GM19023 (cell line): Measurements from ENCODE around the gene CCDC150.
"Not testable (repeated sequence)": the region's sequence is repeated elsewhere in the genome, so short reads cannot be mapped to it uniquely, and the experiment has no call there.

Experiments used
- ATAC-seq: cut with Tn5 transposase; IDR thresholded peaks from one replicate; pipeline ENCODE4 v1.9.1; 2021; ENCODE audit warnings: mild to moderate bottlenecking, moderate library complexity; ENCODE audit not compliant: unreplicated experiment

The CCDC150 gene

DNA sequence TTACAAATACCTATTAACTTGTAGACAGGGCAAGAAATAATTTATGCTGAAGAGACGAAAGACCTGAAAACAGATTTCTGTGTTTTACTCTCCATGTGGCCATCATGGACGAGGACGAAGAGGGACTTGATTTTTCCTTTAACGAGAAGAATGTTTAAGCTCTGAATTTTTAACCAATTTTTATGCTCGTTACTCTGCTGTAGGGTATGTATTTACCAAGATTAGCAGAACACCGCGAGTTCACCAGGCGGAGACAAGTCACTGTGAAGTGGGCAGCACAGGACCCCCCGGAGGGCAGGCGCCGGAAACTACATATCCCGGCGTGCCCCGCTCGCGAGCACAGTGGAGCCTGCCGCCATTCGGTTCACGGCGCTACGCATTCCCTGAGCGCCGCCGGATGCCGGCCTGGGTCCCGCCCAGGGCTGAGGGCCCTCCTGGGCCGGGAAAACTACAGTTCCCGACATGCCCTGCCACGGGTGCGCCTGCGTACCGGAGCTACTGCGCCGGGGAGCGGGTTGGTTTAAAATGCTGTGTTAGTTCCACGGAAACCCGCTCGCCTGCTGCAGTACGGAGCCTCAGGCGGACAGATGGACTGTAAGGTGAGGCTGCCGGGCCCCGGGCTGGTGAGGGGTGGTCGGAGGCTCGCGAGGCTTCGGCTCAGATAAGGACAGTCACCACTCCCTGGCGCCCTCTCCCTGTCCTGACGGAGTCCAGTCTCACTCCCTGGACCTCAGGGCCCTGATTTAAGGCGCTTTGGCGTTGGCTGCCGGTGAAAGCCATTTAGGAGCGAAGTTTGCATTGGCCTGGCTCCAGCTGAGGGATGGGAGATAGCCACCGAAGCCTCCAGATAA lies at the start of gene CCDC150:
CCDC150 (plus strand) TSS at position 536 of the 851 bp plus-strand sequence; CDS start at position 588, 52 bp downstream.
- ATAC-seq = peak; percentile 100

GRCh38 chr2:196590286-196590685 lies 49.2 kb upstream of the CCDC150 start:
- ATAC-seq = no peak

DNA sequence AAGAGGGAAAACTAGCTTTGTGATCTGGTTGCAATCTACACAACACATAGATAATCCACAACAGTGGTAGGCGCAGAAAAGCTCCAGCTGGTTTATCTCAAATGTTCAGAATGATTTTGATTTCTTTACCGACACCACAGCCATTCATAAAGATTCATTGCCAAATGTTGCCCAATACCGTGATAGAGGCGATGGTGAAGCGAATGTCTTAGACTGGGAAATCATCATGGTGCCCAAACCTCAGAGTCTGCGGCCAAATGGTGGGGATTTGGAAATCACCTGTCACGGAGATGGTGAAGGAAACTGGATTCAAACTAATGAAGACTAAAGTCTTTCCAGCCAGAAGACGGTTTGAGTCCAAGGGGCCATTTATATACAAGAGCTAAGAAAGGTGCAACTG lies 48.5 kb upstream of the CCDC150 start:
- no peak for ATAC-seq

DNA sequence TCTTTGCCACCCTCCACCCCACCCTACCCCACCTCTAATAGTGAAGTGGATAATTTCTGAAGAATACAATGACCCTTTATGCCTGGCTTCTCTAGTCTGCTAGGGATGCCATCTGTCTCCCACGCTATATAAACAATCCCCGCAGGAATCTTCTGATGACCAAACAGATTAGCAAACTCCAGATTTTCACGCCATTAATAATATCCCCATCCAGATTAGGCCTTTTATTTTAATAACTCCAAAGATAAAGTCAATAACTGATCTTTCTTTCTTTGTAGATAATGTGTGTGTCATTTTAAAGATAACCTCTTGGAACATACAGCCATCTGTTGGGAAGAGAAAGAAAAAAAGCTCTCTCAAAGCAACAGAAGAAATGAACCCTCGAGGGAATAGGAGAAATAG lies 47.9 kb upstream of the CCDC150 start:
- no peak for ATAC-seq

DNA sequence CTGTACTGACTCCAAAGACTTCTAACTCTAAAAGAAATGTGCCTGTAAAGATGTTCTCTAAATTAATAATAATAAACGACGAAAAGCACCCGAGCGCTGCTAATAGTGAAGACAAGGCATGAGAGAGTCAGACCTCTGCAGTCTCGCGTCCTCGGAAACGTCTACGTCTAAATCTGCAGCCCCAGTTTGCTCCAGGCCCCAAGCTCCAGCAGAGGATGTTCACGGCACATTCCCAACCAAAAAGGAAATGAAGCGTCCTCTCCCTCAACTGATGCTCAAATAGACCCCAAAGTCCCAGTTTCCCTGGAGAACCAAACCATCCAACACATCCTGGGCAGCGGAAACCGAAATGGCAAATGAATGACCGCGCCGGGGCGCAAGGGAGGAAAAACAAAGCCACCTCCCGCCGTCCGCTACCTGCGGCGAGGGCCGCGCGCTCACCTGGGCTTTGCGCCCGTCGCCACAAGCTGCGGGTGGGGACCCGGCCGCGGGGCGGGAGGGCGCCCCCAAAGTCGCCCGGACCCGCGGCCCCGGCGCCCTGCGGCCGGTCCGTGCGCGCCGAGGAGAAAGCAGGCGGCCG lies 47.1 kb upstream of the CCDC150 start:
- ATAC-seq = peak; percentile 22

DNA sequence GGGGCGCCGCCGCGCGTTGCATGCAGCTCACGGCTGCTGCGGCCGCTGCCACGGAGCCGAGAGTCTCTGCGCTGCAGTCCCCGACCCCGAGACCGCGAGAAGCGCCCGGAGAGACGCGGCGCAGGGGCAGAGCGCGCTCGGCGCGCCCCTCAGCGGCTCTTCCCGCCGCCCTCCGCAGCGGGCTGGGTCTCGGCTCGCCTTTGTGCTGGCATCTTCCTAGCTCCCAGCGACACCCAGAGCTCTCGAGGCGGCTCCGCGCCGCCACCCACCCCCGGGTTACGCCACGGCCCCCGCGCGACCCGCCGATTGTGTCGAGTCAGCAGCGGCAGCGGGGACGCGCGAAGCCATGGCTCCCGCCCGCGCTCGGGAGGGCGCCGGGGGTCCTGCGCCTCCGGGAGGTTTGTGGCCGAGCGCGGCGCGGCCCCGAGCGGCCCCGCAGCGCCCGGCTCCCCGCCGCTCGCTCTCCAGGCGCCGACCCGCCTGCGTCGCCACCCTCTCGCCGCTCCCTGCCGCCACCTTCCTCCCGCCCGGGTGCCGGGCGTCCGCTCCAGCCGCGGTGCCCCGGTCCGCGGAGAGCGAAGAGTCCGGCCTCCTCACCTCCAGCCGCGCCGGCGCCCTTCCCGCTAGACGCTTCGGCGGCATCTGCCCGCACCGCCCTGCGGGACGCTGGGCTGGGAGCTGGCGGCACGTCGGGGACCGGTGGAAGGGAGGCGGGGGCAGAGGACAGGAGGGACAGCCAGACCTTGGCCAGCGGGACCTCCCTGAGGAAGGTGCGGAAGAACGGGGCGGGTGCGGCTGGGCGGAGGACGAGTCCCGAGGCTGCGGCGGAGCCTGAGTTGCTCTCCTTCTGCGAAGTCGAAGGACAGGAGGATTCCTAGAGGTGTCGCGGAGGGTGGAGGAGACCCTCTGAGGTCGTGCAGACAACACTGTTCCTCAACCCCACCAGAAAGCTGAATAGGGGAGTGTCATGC lies 46.3 kb upstream of the CCDC150 start, which contains the start of gene HECW2:
HECW2 (minus strand) TSS at position 644 of the 971 bp plus-strand sequence.
- peak; percentile 62 for ATAC-seq

DNA sequence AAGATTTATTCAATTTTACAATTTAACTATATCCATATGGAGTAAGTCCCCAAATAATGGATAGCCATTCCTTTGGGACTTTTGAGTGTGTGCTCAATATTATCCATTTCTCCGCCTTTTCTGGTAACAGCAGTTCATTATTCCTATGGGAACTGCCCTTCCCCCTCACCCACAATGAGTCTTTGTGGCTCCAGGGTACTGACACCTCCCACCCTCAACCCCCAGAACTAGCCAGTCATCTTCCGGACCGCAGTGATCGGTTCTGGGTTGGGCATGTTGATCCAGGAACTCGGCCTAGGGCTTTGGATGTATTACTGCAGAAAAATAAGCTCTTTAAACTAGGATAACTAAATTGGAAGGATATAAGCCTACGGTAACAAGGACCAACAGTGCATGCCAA lies 45.4 kb upstream of the CCDC150 start:
- ATAC-seq = no peak

- no peak for ATAC-seq
These were observed 42.0 kb upstream of the CCDC150 start for GRCh38 chr2:196597531-196597930.

GRCh38 chr2:196598412-196598811 lies 41.1 kb upstream of the CCDC150 start:
- ATAC-seq = no peak

DNA sequence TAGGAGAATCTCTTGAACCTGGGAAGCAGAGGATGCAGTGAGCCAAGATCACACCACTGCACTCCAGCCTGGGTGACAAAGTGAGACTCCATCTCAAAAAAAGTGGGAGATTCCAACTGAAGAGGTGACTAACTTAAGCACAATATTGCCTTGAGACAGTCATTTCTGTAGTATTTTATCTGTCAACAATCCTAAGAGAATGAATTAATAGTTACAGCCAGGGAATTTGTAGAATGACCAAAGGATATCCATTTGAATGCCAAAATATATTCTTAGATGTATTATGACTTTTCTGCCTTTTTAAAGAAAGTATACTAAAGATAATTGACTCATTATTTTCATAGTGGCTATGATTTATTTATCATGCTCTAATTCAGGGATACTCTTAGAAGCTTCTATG lies 40.7 kb upstream of the CCDC150 start:
- ATAC-seq = no peak

DNA sequence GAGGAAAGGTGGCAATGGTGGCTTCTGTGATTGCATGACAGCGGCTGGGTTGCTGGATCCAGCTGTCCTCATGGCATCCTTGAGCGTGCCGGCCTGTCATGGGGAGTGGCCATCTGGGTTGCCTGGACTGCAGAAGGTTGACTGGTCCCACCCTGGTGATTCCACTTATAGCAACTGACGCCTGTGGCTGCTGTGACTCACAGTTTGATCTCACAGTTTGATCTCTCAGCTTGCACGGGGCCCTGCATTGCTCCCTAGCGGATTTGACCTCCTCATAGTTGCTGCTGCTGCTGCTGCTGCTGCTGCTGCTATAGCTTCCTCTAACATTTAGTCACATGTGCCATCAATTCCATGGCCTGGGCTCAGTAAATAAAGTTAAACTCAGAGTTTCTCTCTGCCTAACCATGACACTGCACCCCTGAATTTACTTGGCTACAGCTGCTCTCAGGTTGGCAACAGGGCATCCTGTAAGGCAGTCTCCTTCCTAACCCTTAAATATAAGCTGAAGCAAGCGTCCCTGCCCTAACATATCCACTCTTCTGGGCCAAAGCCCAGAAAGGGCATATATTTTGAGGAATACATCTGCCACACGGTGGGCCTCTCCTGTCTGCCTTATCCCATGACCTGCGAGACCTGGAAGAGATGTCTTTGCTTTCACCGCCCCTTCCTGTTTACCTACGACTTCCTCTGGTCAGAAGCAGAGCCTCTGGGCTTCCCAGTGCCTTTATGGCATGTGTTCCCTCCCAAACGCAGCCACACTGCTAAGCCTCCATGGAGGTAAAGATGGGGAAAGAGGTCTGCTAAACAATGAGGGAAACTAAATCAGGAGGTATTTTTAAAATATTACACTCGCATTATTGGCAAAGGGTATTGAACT lies 37.8 kb upstream of the CCDC150 start:
- no peak for ATAC-seq

GRCh38 chr2:196604196-196604595 lies 35.3 kb upstream of the CCDC150 start:
- ATAC-seq = no peak

- no peak for ATAC-seq
These were observed 33.0 kb upstream of the CCDC150 start for GRCh38 chr2:196606516-196606915.

DNA sequence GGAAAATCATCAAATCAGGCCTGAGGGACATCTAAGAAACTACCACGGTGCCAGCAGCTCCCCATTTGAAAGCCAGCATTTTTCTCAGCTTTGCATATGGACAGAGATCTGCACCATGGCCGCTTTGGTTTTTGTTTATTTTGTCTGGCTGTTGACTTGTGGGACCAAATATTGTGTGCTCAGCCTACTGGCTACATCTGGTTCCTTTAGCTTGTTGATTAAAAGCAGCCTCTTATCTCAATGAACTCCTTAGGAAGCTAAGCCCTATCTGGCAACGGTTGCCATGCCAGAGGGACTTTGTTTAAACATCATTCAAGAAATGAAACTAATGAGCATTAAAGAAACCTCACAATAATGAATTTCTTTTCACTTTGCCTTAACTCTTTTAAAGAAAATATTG lies 32.4 kb upstream of the CCDC150 start:
- no peak for ATAC-seq

- not testable (repeated sequence) for ATAC-seq
These were observed 31.6 kb upstream of the CCDC150 start for GRCh38 chr2:196607896-196608295.

GRCh38 chr2:196609806-196610205 lies 29.7 kb upstream of the CCDC150 start:
- no peak for ATAC-seq

GRCh38 chr2:196610796-196611195 lies 28.7 kb upstream of the CCDC150 start:
- no peak for ATAC-seq

- ATAC-seq = no peak
These were observed 26.2 kb upstream of the CCDC150 start for GRCh38 chr2:196613302-196613701.

DNA sequence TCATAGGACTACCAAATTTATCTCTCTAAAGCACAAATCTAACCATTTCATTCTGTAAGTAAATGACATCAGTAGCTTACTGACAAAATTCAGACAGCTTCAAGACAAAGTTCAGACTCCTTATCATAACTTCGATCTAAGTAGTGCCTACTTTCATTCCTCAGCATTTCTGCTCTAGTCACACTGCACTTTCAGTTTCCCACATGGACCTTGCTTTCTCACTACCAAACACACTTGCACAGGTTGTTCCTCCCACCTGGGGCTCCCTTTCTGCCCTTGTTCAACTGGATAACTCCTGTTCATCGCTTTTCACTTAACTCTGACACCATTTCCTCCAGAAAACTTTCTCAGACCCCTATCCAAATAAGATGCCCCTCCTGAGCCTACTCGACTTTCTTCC lies 22.1 kb upstream of the CCDC150 start:
- no peak for ATAC-seq

DNA sequence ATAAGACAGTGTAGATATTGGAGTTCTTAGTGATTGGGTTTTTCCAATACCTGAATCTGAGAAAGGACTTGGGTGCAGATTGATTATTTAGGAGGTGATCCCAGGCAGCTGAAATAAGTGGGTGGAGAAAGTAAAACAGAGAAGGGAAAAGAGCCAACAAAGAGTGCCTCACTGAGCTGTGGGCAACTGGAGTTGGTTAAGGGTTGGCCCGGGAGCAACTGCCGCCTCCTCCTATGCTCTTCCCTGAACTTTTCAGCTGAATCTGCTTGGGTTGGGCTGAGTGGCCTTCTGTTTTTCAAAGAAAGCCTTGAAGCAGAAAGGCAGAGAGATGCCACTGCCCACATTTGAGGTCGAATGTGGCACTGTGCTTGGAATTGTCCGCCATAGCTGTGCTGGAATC lies 20.9 kb upstream of the CCDC150 start:
- no peak for ATAC-seq
